Loucy (cell line): ENCODE results near the gene PPP3CB.

Source experiments
- H2AFZ ChIP-seq: fragments of 200-600 bp; sonication (generic); 2 replicates; pipeline ENCODE4 v1.6.0; 2016; ENCODE audit warnings: antibody characterized with exemption, mild to moderate bottlenecking, low read length, moderate library complexity
- H3F3A ChIP-seq: fragments of 200-600 bp; 2 replicates; pipeline ENCODE4 v1.6.0; 2016; ENCODE audit warnings: antibody characterized with exemption, low read depth, mild to moderate bottlenecking
- H3K27me3 ChIP-seq: fragments of 200-600 bp; sonication (generic); 2 replicates; pipeline ENCODE4 v1.6.1; 2014; ENCODE audit warnings: low read length, mild to moderate bottlenecking; ENCODE audit not compliant: insufficient read depth, poor library complexity, severe bottlenecking
- H3K36me3 ChIP-seq: fragments of 200-600 bp; sonication (generic); 2 replicates; pipeline ENCODE4 v1.6.1; 2016; ENCODE audit warnings: low read length; ENCODE audit not compliant: insufficient read depth
- H3K4me1 ChIP-seq: fragments of 200-600 bp; sonication (generic); 2 replicates; pipeline ENCODE4 v1.5.1; 2014; ENCODE audit warnings: low read length, mild to moderate bottlenecking; ENCODE audit not compliant: insufficient read depth, poor library complexity, severe bottlenecking
- H3K4me2 ChIP-seq: fragments of 200-600 bp; sonication (generic); 2 replicates; pipeline ENCODE4 v1.6.0; 2014; ENCODE audit warnings: antibody characterized with exemption, low read length, low read depth, mild to moderate bottlenecking; ENCODE audit not compliant: poor library complexity, severe bottlenecking
- H3K4me3 ChIP-seq: fragments of 200-600 bp; sonication (generic); 2 replicates; pipeline ENCODE4 v1.5.1; 2014; ENCODE audit warnings: low read length, mild to moderate bottlenecking, mixed read lengths; ENCODE audit not compliant: poor library complexity, severe bottlenecking
- H3K79me2 ChIP-seq: fragments of 200-600 bp; sonication (generic); 2 replicates; pipeline ENCODE4 v1.6.1; 2014; ENCODE audit warnings: low read length; ENCODE audit not compliant: insufficient read depth
- H3K9ac ChIP-seq: fragments of 200-600 bp; sonication (generic); 2 replicates; pipeline ENCODE4 v1.6.0; 2014; ENCODE audit warnings: mild to moderate bottlenecking, low read depth, low read length, moderate library complexity; ENCODE audit not compliant: poor library complexity, severe bottlenecking
- H3K9me2 ChIP-seq: fragments of 200-600 bp; sonication (generic); replicated peaks from 2 replicates; pipeline ENCODE4 v1.6.1; 2016; ENCODE audit warnings: low read depth, low read length, mixed read lengths
- H3K9me3 ChIP-seq: fragments of 200-600 bp; sonication (generic); 2 replicates; pipeline ENCODE4 v1.6.1; 2014; ENCODE audit warnings: mild to moderate bottlenecking, antibody characterized with exemption, low read length, low read depth; ENCODE audit not compliant: insufficient read depth
- H4K20me1 ChIP-seq: fragments of 200-600 bp; sonication (generic); 2 replicates; pipeline ENCODE4 v1.6.0; 2014; ENCODE audit warnings: antibody characterized with exemption, low read length, mild to moderate bottlenecking; ENCODE audit not compliant: insufficient read depth, poor library complexity, severe bottlenecking
- EZH2phosphoT487 ChIP-seq: fragments of 200-600 bp; IDR thresholded peaks from 2 replicates; pipeline ENCODE4 v1.6.1; 2018; ENCODE audit warnings: antibody characterized with exemption, mild to moderate bottlenecking, moderate library complexity, borderline replicate concordance
- TF ChIP-seq, protein P1 (sequence below): fragments of 200-600 bp; sonication (generic); conservative IDR thresholded peaks from 2 replicates; pipeline ENCODE4 v1.5.1; 2014; ENCODE audit warnings: mild to moderate bottlenecking, antibody characterized with exemption, low read length

Gene PPP3CB

DNA sequence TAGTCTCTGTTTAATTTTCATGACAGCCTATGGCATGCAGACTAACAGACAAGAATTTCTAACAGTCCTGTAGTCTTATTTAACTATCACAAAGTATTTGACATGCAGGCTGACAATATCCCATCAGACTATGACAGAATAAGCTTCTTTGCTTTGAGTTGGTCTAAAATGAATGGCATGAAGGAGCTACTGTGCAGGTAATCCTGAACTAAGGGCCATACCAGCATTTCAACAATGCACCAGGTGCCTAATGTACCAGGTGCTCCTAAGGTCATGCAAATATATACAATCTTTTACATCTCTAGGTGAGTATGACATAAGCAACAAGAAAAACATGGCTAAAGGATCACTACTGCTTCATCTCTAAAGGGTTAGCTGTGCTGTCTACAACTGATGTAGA, 48.9 kb downstream of the PPP3CB start:
- no peak overlapping the region for H3K4me2 ChIP-seq
- H3K9me3 ChIP-seq, result no peaks in the 10 kb centered on the region
- H3K4me1 ChIP-seq, result no peaks in the 10 kb centered on the region
- no peak overlapping the region for H2AFZ ChIP-seq
- no peak overlapping the region for H3K4me3 ChIP-seq
- no peak overlapping the region for H3K9ac ChIP-seq
- no peaks in the 10 kb centered on the region for H3K27me3 ChIP-seq
- no peaks in the 10 kb centered on the region for H4K20me1 ChIP-seq
- TF ChIP-seq, protein P1, sequence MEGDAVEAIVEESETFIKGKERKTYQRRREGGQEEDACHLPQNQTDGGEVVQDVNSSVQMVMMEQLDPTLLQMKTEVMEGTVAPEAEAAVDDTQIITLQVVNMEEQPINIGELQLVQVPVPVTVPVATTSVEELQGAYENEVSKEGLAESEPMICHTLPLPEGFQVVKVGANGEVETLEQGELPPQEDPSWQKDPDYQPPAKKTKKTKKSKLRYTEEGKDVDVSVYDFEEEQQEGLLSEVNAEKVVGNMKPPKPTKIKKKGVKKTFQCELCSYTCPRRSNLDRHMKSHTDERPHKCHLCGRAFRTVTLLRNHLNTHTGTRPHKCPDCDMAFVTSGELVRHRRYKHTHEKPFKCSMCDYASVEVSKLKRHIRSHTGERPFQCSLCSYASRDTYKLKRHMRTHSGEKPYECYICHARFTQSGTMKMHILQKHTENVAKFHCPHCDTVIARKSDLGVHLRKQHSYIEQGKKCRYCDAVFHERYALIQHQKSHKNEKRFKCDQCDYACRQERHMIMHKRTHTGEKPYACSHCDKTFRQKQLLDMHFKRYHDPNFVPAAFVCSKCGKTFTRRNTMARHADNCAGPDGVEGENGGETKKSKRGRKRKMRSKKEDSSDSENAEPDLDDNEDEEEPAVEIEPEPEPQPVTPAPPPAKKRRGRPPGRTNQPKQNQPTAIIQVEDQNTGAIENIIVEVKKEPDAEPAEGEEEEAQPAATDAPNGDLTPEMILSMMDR, result no peak
- TF ChIP-seq EZH2phosphoT487, result no peak
- H3K79me2 ChIP-seq, result no peaks in the 10 kb centered on the region
- H3F3A ChIP-seq, result no peaks in the 10 kb centered on the region
- peaks cover 9% of the 10 kb centered on the region; the same call in 1 of the 2 replicates for H3K36me3 ChIP-seq
- H3K9me2 ChIP-seq, result no peaks in the 10 kb centered on the region

DNA sequence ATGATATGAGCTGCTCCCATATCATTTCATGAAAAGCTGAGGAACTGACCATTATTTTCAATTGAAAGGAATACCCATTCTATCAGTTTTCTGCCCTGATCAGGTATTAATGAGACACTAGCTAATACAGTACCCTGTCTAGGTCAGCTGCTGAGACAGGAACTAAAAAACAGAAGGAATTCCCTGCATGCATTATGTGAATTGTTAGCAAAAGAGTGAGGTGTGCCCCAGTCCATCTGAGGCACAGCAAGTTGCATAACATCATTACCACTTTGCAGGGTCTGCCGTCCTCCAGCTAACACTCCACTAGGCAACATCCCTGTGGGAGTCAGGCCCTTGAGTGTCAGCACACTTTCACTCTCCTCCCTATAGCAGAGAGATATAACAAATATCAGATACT, 51.4 kb downstream of the PPP3CB start:
- H3K4me2 ChIP-seq, result no peak overlapping the region
- no peaks in the 10 kb centered on the region for H3K4me1 ChIP-seq
- H3K27me3 ChIP-seq, result no peaks in the 10 kb centered on the region
- no peaks in the 10 kb centered on the region for H4K20me1 ChIP-seq
- no peak overlapping the region for H3K9ac ChIP-seq
- no peaks in the 10 kb centered on the region for H3K9me3 ChIP-seq
- H3K9me2 ChIP-seq, result no peaks in the 10 kb centered on the region
- no peaks in the 10 kb centered on the region for H3K79me2 ChIP-seq
- TF ChIP-seq, protein P1, result no peak
- TF ChIP-seq EZH2phosphoT487, result no peak
- peaks cover 9% of the 10 kb centered on the region; the same call in 1 of the 2 replicates for H3K36me3 ChIP-seq
- no peaks in the 10 kb centered on the region for H3F3A ChIP-seq
- H2AFZ ChIP-seq, result no peak overlapping the region
- no peak overlapping the region for H3K4me3 ChIP-seq

DNA sequence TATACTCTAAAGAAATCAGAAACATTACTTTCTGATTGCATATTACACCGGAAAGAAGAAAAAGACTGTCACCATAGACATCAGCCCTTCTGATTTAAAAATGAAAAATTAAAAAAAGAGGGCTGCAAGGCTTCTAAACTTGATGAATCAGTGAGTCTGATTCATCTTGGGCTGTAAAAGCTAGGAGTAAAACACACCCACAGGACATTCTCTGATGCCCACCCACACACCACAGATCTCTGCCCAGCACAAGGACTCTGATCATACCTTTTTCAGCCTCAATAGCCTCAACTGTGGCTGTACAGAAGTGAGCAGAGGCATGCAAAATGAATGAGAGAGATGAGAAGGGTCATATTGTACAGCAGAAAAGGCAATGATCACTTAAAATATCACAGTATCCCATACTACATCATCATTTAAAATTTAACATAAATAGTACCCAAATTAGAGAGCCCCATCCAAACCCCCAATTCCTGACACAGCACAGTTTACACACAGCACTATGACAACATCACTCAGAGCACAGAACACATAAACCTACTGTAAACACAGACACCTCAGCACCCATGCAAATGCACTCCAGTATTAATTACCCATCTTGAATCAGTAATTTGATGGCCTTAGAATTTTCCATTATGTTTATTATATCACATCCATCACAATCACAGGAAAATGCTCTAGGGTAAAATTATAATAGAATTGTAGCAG, 56.1 kb downstream of the PPP3CB start:
- no peak overlapping the region for H3K9ac ChIP-seq
- TF ChIP-seq, protein P1, result no peak
- no peak for TF ChIP-seq EZH2phosphoT487
- no peaks in the 10 kb centered on the region for H3K9me2 ChIP-seq
- peaks cover 11% of the 10 kb centered on the region; the same call in 1 of the 2 replicates for H3K36me3 ChIP-seq
- no peak overlapping the region for H3K4me2 ChIP-seq
- H2AFZ ChIP-seq, result no peak overlapping the region
- H3F3A ChIP-seq, result no peaks in the 10 kb centered on the region
- H3K4me1 ChIP-seq, result no peaks in the 10 kb centered on the region
- no peaks in the 10 kb centered on the region for H3K9me3 ChIP-seq
- no peaks in the 10 kb centered on the region for H3K79me2 ChIP-seq
- H3K4me3 ChIP-seq, result no peak overlapping the region
- H3K27me3 ChIP-seq, result no peaks in the 10 kb centered on the region
- no peaks in the 10 kb centered on the region for H4K20me1 ChIP-seq
